Measurements from ENCODE around the gene DZIP3.

DNA sequence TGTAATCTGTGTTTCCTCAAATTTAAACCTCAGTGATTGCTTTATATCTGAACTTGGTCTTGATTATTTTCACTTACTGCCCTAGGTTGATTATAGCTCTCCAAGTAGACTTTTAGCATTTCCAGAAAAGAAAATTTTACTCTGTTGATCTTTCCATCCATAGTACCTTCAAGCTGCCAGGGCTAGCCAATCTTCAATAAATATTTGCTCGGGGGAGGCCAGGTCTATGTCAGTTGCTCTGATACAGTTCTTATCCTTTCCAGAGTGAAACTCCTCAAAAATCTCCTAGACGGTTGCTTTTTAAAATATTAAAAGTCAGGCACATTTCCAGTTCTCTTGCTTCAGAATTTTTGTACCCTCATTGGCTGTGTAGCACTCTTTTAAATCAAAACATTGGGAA is 128.9 kb downstream of the DZIP3 start:
- TF ChIP-seq FOXA1 (IDR thresholded peaks at IDR 0.05), result no peak
- TF ChIP-seq BHLHE40 (IDR thresholded peaks at IDR 0.05; ENCODE audit: borderline replicate concordance), result no peak
- TF ChIP-seq ARNT (IDR thresholded peaks at IDR 0.05), result no peak
- no peak for TF ChIP-seq SUZ12 (IDR thresholded peaks at IDR 0.05)

Data from HEK293T (cell line).